Uterus (tissue), 4 donors: Measurements from ENCODE around the gene TRMT2A. TPM values are rescaled to one million over a fixed set of nuclear protein-coding genes. Genes with fewer than 3 reads are reported as not detected.
A peak's percentile ranks its signal among the peaks of the same experiment; 100 is the strongest.

ENCODE experiments used
- DNase-seq, 2 donors: peaks; one replicate each; pipeline ENCODE4 v3.0.0-alpha.2; 2019 to 2020
- H3K27ac ChIP-seq, 2 donors: fragments of 200-600 bp; sonication (generic); 1 replicate in 1 of 2; 2 replicates in 1 of 2; pipeline ENCODE4 v1.5.1; 2016 to 2018
- H3K27me3 ChIP-seq, 2 donors: fragments of 200-600 bp; sonication (generic); one replicate each; pipeline ENCODE4 v1.5.1; 2018 to 2019; ENCODE audit warnings: control low read depth in 1 of 2
- H3K36me3 ChIP-seq, 2 donors: fragments of 200-600 bp; sonication (generic); one replicate each; pipeline ENCODE4 v1.5.1; 2019; ENCODE audit warnings: control low read depth in 1 of 2
- H3K4me1 ChIP-seq, 2 donors: fragments of 200-600 bp; sonication (generic); one replicate each; pipeline ENCODE4 v1.5.1; 2018 to 2019; ENCODE audit warnings: control low read depth in 1 of 2
- H3K4me3 ChIP-seq, 2 donors: fragments of 200-600 bp; sonication (generic); 1 replicate in 1 of 2; 2 replicates in 1 of 2; pipeline ENCODE4 v1.5.1; 2018 to 2019; ENCODE audit warnings: mild to moderate bottlenecking in 1 of 2
- H3K9me3 ChIP-seq, 2 donors: fragments of 200-600 bp; sonication (generic); one replicate each; pipeline ENCODE4 v1.5.1; 2019; ENCODE audit warnings: control low read depth in 1 of 2
- POLR2A ChIP-seq, 2 donors: fragments of 450-650 bp; IDR thresholded peaks; one replicate each; pipeline ENCODE4 v1.6.1; 2016; ENCODE audit warnings: antibody characterized with exemption in 2 of 2, mild to moderate bottlenecking in 1 of 2, moderate library complexity in 1 of 2
- intact Hi-C: fragments of 100-400 bp; cut with DNase I; formaldehyde crosslinking; loops from one replicate; pipeline ENCODE4 v1.15.1; 2023; ENCODE audit warnings: low total_unique reads
- total RNA-seq, 4 donors: library from RNA; depleted of rRNA in 3 of 4; stranded (reverse); fragments of >200 nt in 3 of 4; gene quantifications; one replicate each; pipeline versions ENCODE4 v1.1.0 to v1.2.4, GENCODE V29; 2014 to 2023
- TF ChIP-seq, protein P1 (sequence below), 4 experiments: fragments of 200-600 bp in 2 of 4; fragments of 450-650 bp in 2 of 4; sonication (generic) in 2 of 4; IDR thresholded peaks; one replicate each; pipeline ENCODE4 v1.5.1; 2016 to 2019; ENCODE audit warnings: antibody characterized with exemption in 4 of 4, mild to moderate bottlenecking in 2 of 4, moderate library complexity in 1 of 4
- donor health status: DM: yes; HTN: yes; CAD: no.

Gene TRMT2A
- total RNA-seq, 4 donors from 2014 or later: 30.9 to 123 (median 45.3) TPM

DNA sequence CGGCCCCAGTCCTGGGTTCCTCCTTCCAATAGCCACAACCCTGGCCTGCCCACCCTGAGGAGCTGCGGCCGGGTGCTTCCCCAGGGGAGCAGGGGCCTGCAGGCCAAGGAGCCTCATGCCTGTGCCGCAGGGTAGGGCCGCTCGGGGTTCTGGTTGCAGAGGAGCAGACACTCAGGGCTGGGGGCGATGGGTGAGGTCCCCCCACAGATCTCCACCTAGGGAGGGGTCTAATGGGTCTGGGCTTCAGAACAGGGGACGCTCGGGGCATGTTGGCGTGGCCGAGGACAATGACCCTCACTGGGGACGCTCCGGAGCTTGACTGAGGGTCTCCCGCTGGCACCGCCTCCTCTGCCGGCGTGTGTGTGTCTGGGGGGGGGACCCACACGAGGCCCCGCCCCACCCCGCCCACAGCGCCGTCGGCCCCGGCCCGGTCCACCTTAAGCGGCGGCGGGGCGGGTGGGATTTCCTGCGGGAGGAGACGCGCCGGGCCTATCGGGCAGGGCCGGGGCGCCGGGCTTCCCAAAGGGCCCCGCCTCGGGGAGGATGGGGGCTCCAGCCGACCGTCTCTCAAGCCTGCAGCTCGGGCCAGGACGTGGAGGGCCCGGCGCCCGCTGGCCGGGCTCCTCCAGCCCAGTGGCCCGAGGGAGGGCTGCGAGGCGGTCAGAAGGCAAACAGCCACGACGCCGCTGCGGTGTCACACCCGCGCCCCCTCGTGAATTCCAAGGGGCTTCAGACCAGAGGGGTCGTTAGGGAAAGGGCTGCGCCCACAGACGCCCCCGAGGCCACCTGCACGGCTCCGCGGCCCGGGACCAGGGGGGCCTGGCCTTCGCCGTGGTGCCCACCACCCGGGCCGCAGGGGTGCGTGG lies 13.9 kb upstream of the TRMT2A start:
- Histone ChIP-seq H3K4me3 (peak overlapping the region; percentile 94 to 95), H3K27ac (peak overlapping the region; percentile 92 to 97), H3K4me1 (peaks cover 0 to 20% of the 10 kb centered on the region in 2 donors), H3K27me3 (no peaks in the 10 kb centered on the region), H3K36me3 (no peaks in the 10 kb centered on the region), H3K9me3 (no peaks in the 10 kb centered on the region)
- intact Hi-C loops: no loop called here
- TF ChIP-seq, protein P1, sequence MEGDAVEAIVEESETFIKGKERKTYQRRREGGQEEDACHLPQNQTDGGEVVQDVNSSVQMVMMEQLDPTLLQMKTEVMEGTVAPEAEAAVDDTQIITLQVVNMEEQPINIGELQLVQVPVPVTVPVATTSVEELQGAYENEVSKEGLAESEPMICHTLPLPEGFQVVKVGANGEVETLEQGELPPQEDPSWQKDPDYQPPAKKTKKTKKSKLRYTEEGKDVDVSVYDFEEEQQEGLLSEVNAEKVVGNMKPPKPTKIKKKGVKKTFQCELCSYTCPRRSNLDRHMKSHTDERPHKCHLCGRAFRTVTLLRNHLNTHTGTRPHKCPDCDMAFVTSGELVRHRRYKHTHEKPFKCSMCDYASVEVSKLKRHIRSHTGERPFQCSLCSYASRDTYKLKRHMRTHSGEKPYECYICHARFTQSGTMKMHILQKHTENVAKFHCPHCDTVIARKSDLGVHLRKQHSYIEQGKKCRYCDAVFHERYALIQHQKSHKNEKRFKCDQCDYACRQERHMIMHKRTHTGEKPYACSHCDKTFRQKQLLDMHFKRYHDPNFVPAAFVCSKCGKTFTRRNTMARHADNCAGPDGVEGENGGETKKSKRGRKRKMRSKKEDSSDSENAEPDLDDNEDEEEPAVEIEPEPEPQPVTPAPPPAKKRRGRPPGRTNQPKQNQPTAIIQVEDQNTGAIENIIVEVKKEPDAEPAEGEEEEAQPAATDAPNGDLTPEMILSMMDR (IDR thresholded peaks at IDR 0.05): no peak
- peak in 1 of 2 donors; percentile 13 for TF ChIP-seq POLR2A (IDR thresholded peaks at IDR 0.05)
- DNase-seq: peak; percentile 83 to 84

DNA sequence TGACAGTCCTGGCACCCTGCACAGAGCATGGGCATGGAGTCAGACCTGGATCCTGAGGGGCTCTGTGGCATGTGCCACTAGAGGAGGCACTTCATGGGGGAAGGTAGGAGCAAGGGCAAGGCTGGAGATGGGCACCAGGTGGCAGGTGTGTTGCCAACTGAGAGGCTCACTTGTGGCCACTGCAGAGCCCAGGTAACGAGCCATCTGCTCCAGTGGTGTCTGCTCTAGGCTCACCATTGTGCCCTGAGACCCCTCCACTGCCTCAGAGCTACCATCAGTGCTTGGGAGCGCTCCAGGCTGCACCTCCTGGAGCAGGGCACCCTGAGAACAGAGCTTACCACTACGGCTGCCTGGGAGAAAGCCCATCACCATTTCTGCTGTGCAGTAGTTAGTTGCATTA lies 13.3 kb upstream of the TRMT2A start:
- H3K27me3 ChIP-seq: no peaks in the 10 kb centered on the region
- H3K27ac ChIP-seq: peak overlapping the region; percentile 92 to 97
- no peaks in the 10 kb centered on the region for H3K9me3 ChIP-seq
- intact Hi-C loops: no loop called here
- H3K36me3 ChIP-seq: no peaks in the 10 kb centered on the region
- peaks cover 0 to 19% of the 10 kb centered on the region in 2 donors for H3K4me1 ChIP-seq
- DNase-seq: no peak
- peak overlapping the region in 1 of 2 donors; percentile 95 for H3K4me3 ChIP-seq
- TF ChIP-seq, protein P1 (IDR thresholded peaks at IDR 0.05): no peak
- TF ChIP-seq POLR2A (IDR thresholded peaks at IDR 0.05): no peak

DNA sequence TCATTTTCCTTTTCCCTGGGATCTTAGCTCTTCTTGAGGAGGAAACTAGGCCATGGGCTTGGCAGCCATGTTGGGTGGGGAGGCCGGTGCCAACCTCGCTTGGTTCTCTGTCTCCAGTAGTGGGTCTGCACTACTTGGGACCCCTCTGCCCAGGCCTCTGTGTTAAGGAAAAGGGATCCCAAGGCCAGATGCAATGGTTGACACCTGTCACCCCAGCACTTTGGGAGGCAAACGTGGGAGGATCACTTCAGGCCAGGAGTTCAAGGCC lies 12.7 kb upstream of the TRMT2A start:
- DNase-seq: no peak
- Histone ChIP-seq H3K36me3 (no peaks in the 10 kb centered on the region), H3K27me3 (no peaks in the 10 kb centered on the region), H3K27ac (no peak overlapping the region), H3K4me3 (no peak overlapping the region), H3K4me1 (peaks cover 0 to 19% of the 10 kb centered on the region in 2 donors), H3K9me3 (no peaks in the 10 kb centered on the region)
- TF ChIP-seq, protein P1 (IDR thresholded peaks at IDR 0.05): no peak
- TF ChIP-seq POLR2A (IDR thresholded peaks at IDR 0.05): no peak
- intact Hi-C loops: no loop called here

DNA sequence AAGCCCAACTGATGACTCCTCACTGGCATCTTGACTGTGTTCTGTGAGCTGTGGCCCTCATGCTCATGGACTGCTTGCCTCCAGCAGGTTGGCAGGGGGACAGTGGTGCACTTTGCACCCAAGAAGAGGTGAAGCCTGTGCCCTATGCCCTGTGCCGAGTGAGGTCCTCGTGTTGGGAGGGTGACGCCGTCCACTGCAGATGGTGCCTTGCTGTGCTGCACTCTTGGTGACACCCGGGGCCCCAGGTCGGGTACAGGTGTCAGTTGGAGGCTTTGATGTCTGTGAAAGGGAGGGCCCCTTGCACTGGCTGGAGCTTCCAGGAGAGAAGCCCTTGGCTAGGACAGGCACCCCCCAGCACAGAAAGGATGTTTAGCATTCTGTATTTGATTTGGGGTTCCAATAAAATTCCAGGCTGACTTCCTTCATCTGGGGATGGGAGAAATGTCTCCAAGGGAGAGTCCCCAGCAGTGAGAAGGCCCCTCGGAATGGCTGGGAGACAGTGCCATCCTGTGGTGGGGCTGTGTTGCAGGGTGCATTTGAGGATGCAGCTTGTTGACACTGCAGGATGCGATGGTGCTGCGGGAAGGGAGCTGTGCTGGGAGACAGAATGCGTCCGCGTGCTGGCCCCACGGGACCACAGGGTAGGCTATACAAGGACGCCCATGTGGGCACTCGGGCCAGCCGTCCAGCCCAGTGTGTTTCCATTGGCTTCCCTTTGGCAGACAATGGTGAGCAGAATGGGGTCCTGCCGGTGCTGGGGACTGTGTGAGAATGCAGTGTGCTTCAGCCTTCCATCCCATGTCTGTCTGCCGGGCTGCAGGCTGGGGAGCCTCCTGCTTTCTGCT lies 12.1 kb upstream of the TRMT2A start:
- intact Hi-C loops: no loop called here
- Histone ChIP-seq H3K4me1 (peaks cover 0 to 15% of the 10 kb centered on the region in 2 donors), H3K4me3 (no peak overlapping the region), H3K9me3 (no peaks in the 10 kb centered on the region), H3K36me3 (no peaks in the 10 kb centered on the region), H3K27me3 (no peaks in the 10 kb centered on the region), H3K27ac (no peak overlapping the region)
- TF ChIP-seq, protein P1 (IDR thresholded peaks at IDR 0.05): no peak
- no peak for TF ChIP-seq POLR2A (IDR thresholded peaks at IDR 0.05)
- DNase-seq: no peak

DNA sequence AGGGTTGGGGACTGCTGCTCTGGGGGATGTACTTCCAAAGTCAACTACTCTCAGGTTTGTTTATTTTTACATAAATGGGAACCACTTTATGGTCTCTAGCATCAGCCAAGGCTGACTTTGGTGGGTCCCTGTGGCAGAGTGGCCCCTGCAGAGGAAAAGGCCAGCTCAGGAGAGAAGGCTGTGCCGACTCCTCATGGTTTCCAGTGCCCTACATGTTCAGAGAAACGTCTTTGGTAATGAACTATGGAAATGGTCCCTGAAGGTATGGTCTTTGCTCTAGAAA lies 11.5 kb upstream of the TRMT2A start:
- Histone ChIP-seq H3K36me3 (no peaks in the 10 kb centered on the region), H3K27me3 (no peaks in the 10 kb centered on the region), H3K27ac (no peak overlapping the region), H3K4me1 (peaks cover 0 to 10% of the 10 kb centered on the region in 2 donors), H3K9me3 (no peaks in the 10 kb centered on the region), H3K4me3 (no peak overlapping the region)
- no peak for DNase-seq
- no peak for TF ChIP-seq POLR2A (IDR thresholded peaks at IDR 0.05)
- TF ChIP-seq, protein P1 (IDR thresholded peaks at IDR 0.05): no peak
- intact Hi-C loops: no loop called here
